Neural crest cell (in vitro differentiated cells): ENCODE measurements around the gene PDE8B. TPM values are rescaled to one million over a fixed set of nuclear protein-coding genes. Genes with fewer than 3 reads are reported as not detected.

ENCODE experiments used
- DNase-seq: peaks from one replicate; pipeline ENCODE4 v3.0.0; 2021; ENCODE audit warnings: low read depth, mixed read lengths, low spot score
- H3K27ac Mint-ChIP-seq: one replicate; pipeline ENCODE4 v1.8.0; 2021; ENCODE audit warnings: mild to moderate bottlenecking, mixed read lengths; ENCODE audit not compliant: unreplicated experiment
- H3K27me3 Mint-ChIP-seq: 2 replicates; pipeline ENCODE4 v1.8.0; 2021; ENCODE audit warnings: low read depth, mild to moderate bottlenecking, mixed read lengths
- H3K36me3 Mint-ChIP-seq: 2 replicates; pipeline ENCODE4 v1.8.0; 2021; ENCODE audit warnings: low read depth, mild to moderate bottlenecking, mixed read lengths
- H3K4me1 Mint-ChIP-seq: 2 replicates; pipeline ENCODE4 v1.8.0; 2021; ENCODE audit warnings: mixed read lengths
- H3K4me3 Mint-ChIP-seq: one replicate; pipeline ENCODE4 v1.8.0; 2021; ENCODE audit warnings: mild to moderate bottlenecking, mixed read lengths
- H3K9me3 Mint-ChIP-seq: 2 replicates; pipeline ENCODE4 v1.8.0; 2021; ENCODE audit warnings: mixed read lengths
- CTCF ChIP-seq: fragments of 200-600 bp; sonication (generic); conservative IDR thresholded peaks from 2 replicates; pipeline ENCODE4 v1.5.0; 2021; ENCODE audit warnings: antibody characterized with exemption, mild to moderate bottlenecking
- total RNA-seq: library from RNA; stranded (reverse); gene quantifications from 2 replicates; pipeline ENCODE4 v1.2.1, GENCODE V29; 2021

PDE8B gene
- total RNA-seq, 1 donor from 2014 or later = 0.44 TPM

- H3K9me3 Mint-ChIP-seq = no peaks in the 10 kb centered on the region
- no peak for TF ChIP-seq CTCF
- no peaks in the 10 kb centered on the region for H3K36me3 Mint-ChIP-seq
- H3K27me3 Mint-ChIP-seq = peaks cover 4% of the 10 kb centered on the region
- H3K4me1 Mint-ChIP-seq = no peaks in the 10 kb centered on the region
- no peak overlapping the region for H3K27ac Mint-ChIP-seq
- H3K4me3 Mint-ChIP-seq = no peak overlapping the region
- DNase-seq = no peak
These were observed 85.4 kb downstream of the PDE8B start for GRCh38 chr5:77295863-77296378.

GRCh38 chr5:77298146-77298545 is 87.7 kb downstream of the PDE8B start:
- Mint-ChIP-seq H3K4me3 (no peak overlapping the region), H3K27me3 (peaks cover 4% of the 10 kb centered on the region), H3K9me3 (no peaks in the 10 kb centered on the region), H3K36me3 (no peaks in the 10 kb centered on the region), H3K27ac (no peak overlapping the region), H3K4me1 (peaks cover 9% of the 10 kb centered on the region)
- DNase-seq = no peak
- no peak for TF ChIP-seq CTCF

GRCh38 chr5:77300451-77300850 is 90.0 kb downstream of the PDE8B start:
- H3K4me1 Mint-ChIP-seq = peaks cover 9% of the 10 kb centered on the region
- H3K4me3 Mint-ChIP-seq = no peak overlapping the region
- H3K27me3 Mint-ChIP-seq = peaks cover 4% of the 10 kb centered on the region
- DNase-seq = no peak
- no peak overlapping the region for H3K27ac Mint-ChIP-seq
- H3K36me3 Mint-ChIP-seq = no peaks in the 10 kb centered on the region
- no peaks in the 10 kb centered on the region for H3K9me3 Mint-ChIP-seq
- no peak for TF ChIP-seq CTCF

- H3K27ac Mint-ChIP-seq = no peak overlapping the region
- no peak for TF ChIP-seq CTCF
- H3K27me3 Mint-ChIP-seq = no peaks in the 10 kb centered on the region
- peaks cover 9% of the 10 kb centered on the region for H3K4me1 Mint-ChIP-seq
- no peaks in the 10 kb centered on the region for H3K9me3 Mint-ChIP-seq
- H3K36me3 Mint-ChIP-seq = no peaks in the 10 kb centered on the region
- no peak for DNase-seq
- H3K4me3 Mint-ChIP-seq = no peak overlapping the region
These were observed 91.0 kb downstream of the PDE8B start for GRCh38 chr5:77301447-77301883.

- H3K9me3 Mint-ChIP-seq = no peaks in the 10 kb centered on the region
- DNase-seq = no peak
- H3K27me3 Mint-ChIP-seq = no peaks in the 10 kb centered on the region
- H3K4me1 Mint-ChIP-seq = peaks cover 12% of the 10 kb centered on the region
- no peak for TF ChIP-seq CTCF
- H3K27ac Mint-ChIP-seq = no peak overlapping the region
- H3K4me3 Mint-ChIP-seq = no peak overlapping the region
- no peaks in the 10 kb centered on the region for H3K36me3 Mint-ChIP-seq
These were observed 91.8 kb downstream of the PDE8B start for GRCh38 chr5:77302247-77302646.
